ENCODE measurements around the gene EGR1. TPM values are rescaled to one million over a fixed set of nuclear protein-coding genes. Genes with fewer than 3 reads are reported as not detected.

The EGR1 gene
- total RNA-seq, 2 experiments from 2014 or later = 5.7 to 6.2 TPM

- peak overlapping the region; percentile 23 for H3K4me3 Mint-ChIP-seq
- intact Hi-C loops (cut with DNase I, micrococcal nuclease) = loop anchor here in 1 of 2 experiments (10.0 kb wide), 2 partner anchors 106 to 936 kb away; partner anchors contain the start of genes HSPA9 and SPATA24
- Histone ChIP-seq H3K36me3 (ENCODE audit: insufficient read depth, low read length) (peaks cover 9% of the 10 kb centered on the region), H3K9me3 (ENCODE audit: control insufficient read depth in 1 of 2, insufficient read depth in 1 of 2, low read length in 2 of 2) (no peaks in the 10 kb centered on the region), H3K4me1 (ENCODE audit: insufficient read depth, low read length) (peaks cover 34% of the 10 kb centered on the region), H3K27ac (ENCODE audit: low read depth in 1 of 2, low read length in 2 of 2) (no peak overlapping the region), H3K4me3 (ENCODE audit: low read length) (no peak overlapping the region), H3K27me3 (ENCODE audit: control insufficient read depth in 1 of 2, insufficient read depth in 2 of 2, low read length in 2 of 2) (no peaks in the 10 kb centered on the region)
- DNase-seq (peak in 1 of 14 experiments; percentile 28), ATAC-seq (ENCODE audit: poor library complexity) (no peak)
- ChIA-PET POLR2A (interaction anchor here (1.1 kb wide), 1 partner anchor 74 kb away, joined by 3 read pairs; the partner anchor contains the start of gene ETF1), CTCF (no interaction called here)
- H3K27me3 Mint-ChIP-seq = no peaks in the 10 kb centered on the region
- no peak for TF ChIP-seq CTCF (IDR thresholded peaks at IDR 0.05)
- H3K36me3 Mint-ChIP-seq (ENCODE audit: low read depth) = peaks cover 20% of the 10 kb centered on the region
- H3K4me1 Mint-ChIP-seq (ENCODE audit: low read depth) = peaks cover 26% of the 10 kb centered on the region
- H3K27ac Mint-ChIP-seq = no peak overlapping the region
- no peaks in the 10 kb centered on the region for H3K9me3 Mint-ChIP-seq
These were observed 3.8 kb downstream of the EGR1 start for GRCh38 chr5:138468966-138469539.

- no peaks in the 10 kb centered on the region for H3K9me3 Mint-ChIP-seq
- H3K4me1 Mint-ChIP-seq (ENCODE audit: low read depth) = peaks cover 26% of the 10 kb centered on the region
- ChIA-PET POLR2A (interaction anchor here (0.5 to 1.1 kb wide), 2 partner anchors 74 to 428 kb away, joined by 3 read pairs; partner anchors contain the start of gene ETF1), CTCF (no interaction called here)
- peaks cover 28% of the 10 kb centered on the region for H3K4me1 ChIP-seq (ENCODE audit: insufficient read depth, low read length)
- TF ChIP-seq CTCF (IDR thresholded peaks at IDR 0.05) = no peak
- DNase-seq = peak in 1 of 14 experiments; percentile 57
- no peak for ATAC-seq (ENCODE audit: poor library complexity)
- no peaks in the 10 kb centered on the region for H3K27me3 ChIP-seq (ENCODE audit: control insufficient read depth in 1 of 2, insufficient read depth in 2 of 2, low read length in 2 of 2)
- H3K36me3 ChIP-seq (ENCODE audit: insufficient read depth, low read length) = peaks cover 9% of the 10 kb centered on the region
- no peaks in the 10 kb centered on the region for H3K27me3 Mint-ChIP-seq
- H3K36me3 Mint-ChIP-seq (ENCODE audit: low read depth) = peaks cover 20% of the 10 kb centered on the region
- H3K4me3 ChIP-seq (ENCODE audit: low read length) = no peak overlapping the region
- intact Hi-C loops (cut with DNase I, micrococcal nuclease) = loop anchor here in 1 of 2 experiments (10.0 kb wide), 2 partner anchors 105 to 935 kb away; partner anchors contain the start of genes HSPA9 and SPATA24
- no peak overlapping the region for H3K27ac Mint-ChIP-seq
- no peak overlapping the region for H3K27ac ChIP-seq (ENCODE audit: low read depth in 1 of 2, low read length in 2 of 2)
- no peak overlapping the region for H3K4me3 Mint-ChIP-seq
- no peaks in the 10 kb centered on the region for H3K9me3 ChIP-seq (ENCODE audit: control insufficient read depth in 1 of 2, insufficient read depth in 1 of 2, low read length in 2 of 2)
These were observed 4.5 kb downstream of the EGR1 start for GRCh38 chr5:138469540-138470321.

GRCh38 chr5:138470322-138471051, 5.2 kb downstream of the EGR1 start:
- Mint-ChIP-seq H3K9me3 (no peaks in the 10 kb centered on the region), H3K27ac (no peak overlapping the region), H3K4me3 (no peak overlapping the region), H3K36me3 (ENCODE audit: low read depth) (peaks cover 12% of the 10 kb centered on the region), H3K4me1 (ENCODE audit: low read depth) (peaks cover 26% of the 10 kb centered on the region), H3K27me3 (no peaks in the 10 kb centered on the region)
- no peak for DNase-seq
- ChIA-PET POLR2A (no interaction called here), CTCF (no interaction called here)
- no peak overlapping the region for H3K27ac ChIP-seq (ENCODE audit: low read depth in 1 of 2, low read length in 2 of 2)
- no peak for ATAC-seq (ENCODE audit: poor library complexity)
- intact Hi-C loops (cut with DNase I, micrococcal nuclease) = no loop called here
- TF ChIP-seq CTCF (IDR thresholded peaks at IDR 0.05) = no peak
- peaks cover 9% of the 10 kb centered on the region for H3K36me3 ChIP-seq (ENCODE audit: insufficient read depth, low read length)
- no peaks in the 10 kb centered on the region for H3K27me3 ChIP-seq (ENCODE audit: control insufficient read depth in 1 of 2, insufficient read depth in 2 of 2, low read length in 2 of 2)
- H3K4me3 ChIP-seq (ENCODE audit: low read length) = no peak overlapping the region
- H3K9me3 ChIP-seq (ENCODE audit: control insufficient read depth in 1 of 2, insufficient read depth in 1 of 2, low read length in 2 of 2) = no peaks in the 10 kb centered on the region
- peaks cover 27% of the 10 kb centered on the region for H3K4me1 ChIP-seq (ENCODE audit: insufficient read depth, low read length)

Data from CD4-positive, alpha-beta T cell (primary cell).